Spleen (tissue), 10 donors: ENCODE data around the gene DEFB132. TPM values are rescaled to one million over a fixed set of nuclear protein-coding genes. Genes with fewer than 3 reads are reported as not detected.

Experiments
- polyA plus RNA-seq, 3 donors: library from polyadenylated mRNA; stranded (reverse); fragments of 200-250 nt; gene quantifications; one replicate each; pipeline ENCODE4 v1.2.1, GENCODE V29; 2013
- total RNA-seq, 7 donors: library from RNA; depleted of rRNA in 3 of 7; stranded (reverse); fragments of >200 nt in 3 of 7; fragmentation: NEBNext Ultra II Directional in 4 of 7; extraction: Animal tissue kit (Norgen Biotek cat#: 25700) in 4 of 7; gene quantifications; one replicate each; pipeline versions ENCODE4 v1.1.0 to v1.2.1, GENCODE V29; 2016 to 2021
- donor health status: healthy with polysubstance abuse.
- donor health status: DM: no; HTN: no; CAD: no; lungs with moderate emphysema.
- donor health status: DM: no; HTN: no; CAD: no.
- donor health status: Bipolar disorder and iron deficiency.
- donor health status: healthy.
- donor health status: DM: no; HTN: no; CAD: no.
- donor health status: DM: yes; HTN: yes; CAD: no.

The DEFB132 gene
- total and polyA plus RNA-seq, 10 donors, result not detected

Other genes with a start within 250 kb of the DEFB132 start
- not detected for gene DEFB125, start 170.1 kb upstream of the DEFB132 start, total RNA-seq
- gene DEFB125, start 170.1 kb upstream of the DEFB132 start, polyA plus RNA-seq, result not detected
- not detected for gene DEFB126, start 115.1 kb upstream of the DEFB132 start, total RNA-seq
- gene DEFB126, start 115.1 kb upstream of the DEFB132 start, polyA plus RNA-seq, result not detected
- gene DEFB127, start 100.3 kb upstream of the DEFB132 start, total RNA-seq, result not detected
- gene DEFB127, start 100.3 kb upstream of the DEFB132 start, polyA plus RNA-seq, result not detected
- gene DEFB128, start 68.0 kb upstream of the DEFB132 start, total RNA-seq, result not detected
- not detected for gene DEFB128, start 68.0 kb upstream of the DEFB132 start, polyA plus RNA-seq
- gene DEFB129, start 30.5 kb upstream of the DEFB132 start, total RNA-seq, result not detected
- not detected for gene DEFB129, start 30.5 kb upstream of the DEFB132 start, polyA plus RNA-seq
- 10 to 100 TPM in 1 of 7 donors, 1 to 10 TPM in 6; 2.3 to 10.4 (median 7.3) TPM for gene C20orf96, start 33.0 kb downstream of the DEFB132 start, total RNA-seq
- 1 to 10 TPM; 3.8 to 5.4 (median 4.4) TPM for gene C20orf96, start 33.0 kb downstream of the DEFB132 start, polyA plus RNA-seq
- gene ZCCHC3, start 39.8 kb downstream of the DEFB132 start, total RNA-seq, result 10 to 100 TPM; 17.4 to 26.6 (median 23.6) TPM
- 10 to 100 TPM; 18.7 to 22.2 (median 19.5) TPM for gene ZCCHC3, start 39.8 kb downstream of the DEFB132 start, polyA plus RNA-seq
- 10 to 100 TPM in 2 of 7 donors, 1 to 10 TPM in 5; 4.5 to 12.5 (median 8.3) TPM for gene SOX12, start 67.8 kb downstream of the DEFB132 start, total RNA-seq
- 1 to 10 TPM; 3.2 to 4.9 (median 3.4) TPM for gene SOX12, start 67.8 kb downstream of the DEFB132 start, polyA plus RNA-seq
- gene NRSN2, start 89.4 kb downstream of the DEFB132 start, total RNA-seq, result 10 to 100 TPM; 10.9 to 26.3 (median 18.2) TPM
- gene NRSN2, start 89.4 kb downstream of the DEFB132 start, polyA plus RNA-seq, result 10 to 100 TPM; 10.5 to 13.4 (median 12.8) TPM
- gene TRIB3, start 123.0 kb downstream of the DEFB132 start, total RNA-seq, result 10 to 100 TPM in 4 of 7 donors, 1 to 10 TPM in 3; 8.3 to 25.7 (median 12.0) TPM
- 10 to 100 TPM in 2 of 3 donors, 1 to 10 TPM in 1; 5.7 to 11.7 (median 11.6) TPM for gene TRIB3, start 123.0 kb downstream of the DEFB132 start, polyA plus RNA-seq
- gene RBCK1, start 150.6 kb downstream of the DEFB132 start, total RNA-seq, result 100 to 1,000 TPM in 4 of 7 donors, 10 to 100 TPM in 3; 90.2 to 124 (median 105) TPM
- 100 to 1,000 TPM in 1 of 3 donors, 10 to 100 TPM in 2; 78.6 to 152 (median 98.9) TPM for gene RBCK1, start 150.6 kb downstream of the DEFB132 start, polyA plus RNA-seq
- gene TBC1D20, start 204.8 kb downstream of the DEFB132 start, total RNA-seq, result 10 to 100 TPM; 30.6 to 41.0 (median 34.8) TPM
- 10 to 100 TPM in 2 of 3 donors, 1 to 10 TPM in 1; 9.2 to 15.1 (median 10.3) TPM for gene TBC1D20, start 204.8 kb downstream of the DEFB132 start, polyA plus RNA-seq